SK-N-MC (cell line): Measurements from ENCODE around the gene BAD.

Source experiments
- EZH2 ChIP-seq: fragments of 200-600 bp; sonication (generic); IDR thresholded peaks from one replicate; pipeline ENCODE4 v1.6.1; 2017; ENCODE audit warnings: antibody characterized with exemption
- POLR2AphosphoS5 ChIP-seq: IDR thresholded peaks from 2 replicates; pipeline ENCODE4 v1.6.1; 2012; ENCODE audit warnings: mild to moderate bottlenecking, low read depth, low read length, borderline replicate concordance

DNA sequence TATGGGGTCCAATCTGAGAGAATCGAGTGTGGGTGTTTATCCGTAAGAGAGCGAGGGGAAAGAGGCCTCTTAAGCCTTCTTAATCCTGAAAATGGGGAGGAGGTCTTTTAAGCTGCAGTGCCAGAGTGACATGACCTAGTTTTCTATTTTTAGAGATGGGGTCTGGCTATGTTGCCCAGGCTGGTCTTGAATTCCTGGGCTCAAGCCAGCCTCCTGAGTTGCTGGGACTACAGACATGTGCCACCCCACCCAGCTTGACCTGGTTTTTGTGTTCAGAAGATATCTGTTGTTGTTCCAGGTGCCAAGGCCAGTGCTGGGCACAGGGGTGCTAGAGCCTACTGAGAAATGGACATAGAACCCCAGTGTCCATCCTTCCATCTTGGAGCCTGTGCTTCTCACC lies 1.4 kb downstream of the BAD start:
- TF ChIP-seq EZH2 (no peak), POLR2AphosphoS5 (no peak)
